Liver (tissue), 2 donors: Measurements from ENCODE around the gene AAMDC.

Experiments
- YY1 ChIP-seq: IDR thresholded peaks from 2 replicates; pipeline ENCODE4 v1.6.1; 2016; ENCODE audit warnings: antibody characterized with exemption, mild to moderate bottlenecking
- TF ChIP-seq, protein P1 (sequence below): fragments of 150-350 bp; IDR thresholded peaks from 2 replicates; pipeline ENCODE4 v1.5.1; 2017; ENCODE audit warnings: improper control_type of control experiment, low read depth, low read length; ENCODE audit not compliant: missing input control
- donor health status: healthy.

DNA sequence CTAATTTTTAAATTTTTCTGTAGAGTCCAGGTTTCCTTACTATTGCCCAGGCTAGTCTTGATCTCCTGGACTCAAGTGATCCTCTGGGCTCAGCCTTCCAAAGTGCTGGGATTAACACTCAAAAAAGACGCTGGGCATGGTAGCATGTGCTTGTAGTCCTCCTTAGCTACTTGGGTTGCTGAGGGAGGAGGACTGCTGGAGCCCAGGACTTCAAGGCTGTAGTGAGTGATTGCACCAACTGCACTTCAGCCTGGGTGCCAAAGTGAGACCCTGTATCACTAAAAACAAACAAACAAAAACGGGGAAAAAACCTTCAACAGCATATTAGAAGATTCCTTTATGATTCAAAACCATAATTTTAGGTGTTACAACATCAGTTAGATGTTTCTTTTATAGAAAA, 45.0 kb upstream of the AAMDC start:
- TF ChIP-seq, protein P1, sequence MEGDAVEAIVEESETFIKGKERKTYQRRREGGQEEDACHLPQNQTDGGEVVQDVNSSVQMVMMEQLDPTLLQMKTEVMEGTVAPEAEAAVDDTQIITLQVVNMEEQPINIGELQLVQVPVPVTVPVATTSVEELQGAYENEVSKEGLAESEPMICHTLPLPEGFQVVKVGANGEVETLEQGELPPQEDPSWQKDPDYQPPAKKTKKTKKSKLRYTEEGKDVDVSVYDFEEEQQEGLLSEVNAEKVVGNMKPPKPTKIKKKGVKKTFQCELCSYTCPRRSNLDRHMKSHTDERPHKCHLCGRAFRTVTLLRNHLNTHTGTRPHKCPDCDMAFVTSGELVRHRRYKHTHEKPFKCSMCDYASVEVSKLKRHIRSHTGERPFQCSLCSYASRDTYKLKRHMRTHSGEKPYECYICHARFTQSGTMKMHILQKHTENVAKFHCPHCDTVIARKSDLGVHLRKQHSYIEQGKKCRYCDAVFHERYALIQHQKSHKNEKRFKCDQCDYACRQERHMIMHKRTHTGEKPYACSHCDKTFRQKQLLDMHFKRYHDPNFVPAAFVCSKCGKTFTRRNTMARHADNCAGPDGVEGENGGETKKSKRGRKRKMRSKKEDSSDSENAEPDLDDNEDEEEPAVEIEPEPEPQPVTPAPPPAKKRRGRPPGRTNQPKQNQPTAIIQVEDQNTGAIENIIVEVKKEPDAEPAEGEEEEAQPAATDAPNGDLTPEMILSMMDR, result no peak
- TF ChIP-seq YY1, result no peak
